ENCODE measurements around the gene NLGN2. TPM values are rescaled to one million over a fixed set of nuclear protein-coding genes. Genes with fewer than 3 reads are reported as not detected.

NLGN2 gene
- total RNA-seq, 1 experiment from 2014 or later, result 70.2 TPM

GRCh38 chr17:7468804-7469389 lies 61.3 kb downstream of the NLGN2 start:
- H3K27ac Mint-ChIP-seq, result no peak overlapping the region; a peak in 1 of 7 replicates
- Histone ChIP-seq H2BK20ac (ENCODE audit: low read depth, low read length, poor library complexity, severe bottlenecking) (no peak overlapping the region), H3K9me3 (ENCODE audit: control insufficient read depth, low read depth, low read length) (no peaks in the 10 kb centered on the region), H3K23me2 (ENCODE audit: insufficient read length, low read depth, low read length, poor library complexity, severe bottlenecking) (no peaks in the 10 kb centered on the region), H2AK5ac (ENCODE audit: insufficient read length, low read length) (no peak overlapping the region), H3K79me2 (ENCODE audit: insufficient read depth, low read length) (no peaks in the 10 kb centered on the region), H3K56ac (ENCODE audit: insufficient read length, low read depth, low read length) (no peak overlapping the region), H3T11ph (ENCODE audit: low read length) (no peak overlapping the region), H2BK120ac (ENCODE audit: low read depth, low read length, poor library complexity, severe bottlenecking) (no peak overlapping the region), H2BK12ac (ENCODE audit: insufficient read length, low read depth, low read length) (no peak overlapping the region), H3K4me2 (ENCODE audit: insufficient read depth, insufficient read length, low read length) (no peak overlapping the region), H2AFZ (ENCODE audit: low read length) (no peak overlapping the region), H3K9ac (ENCODE audit: extremely low read depth, insufficient read length, low read length) (no peak overlapping the region), H4K5ac (ENCODE audit: insufficient read length, low read depth, low read length) (no peak overlapping the region), H3K27me3 (ENCODE audit: insufficient read depth, low read length) (no peaks in the 10 kb centered on the region), H3K27ac (ENCODE audit: insufficient read length, low read depth, low read length) (no peak overlapping the region), H3K79me1 (ENCODE audit: insufficient read depth, low read depth, low read length, poor library complexity, severe bottlenecking) (no peaks in the 10 kb centered on the region), H3K4ac (ENCODE audit: low read depth, low read length) (no peak overlapping the region), H3K18ac (ENCODE audit: insufficient read length, low read depth, low read length) (no peak overlapping the region), H4K91ac (ENCODE audit: insufficient read length, low read depth, low read length) (no peak overlapping the region), H3K14ac (ENCODE audit: insufficient read depth, low read length) (no peak overlapping the region), H3K4me1 (ENCODE audit: insufficient read depth, low read length) (no peaks in the 10 kb centered on the region; the same call in 1 of the 2 replicates), H2BK15ac (ENCODE audit: low read depth, low read length) (no peak overlapping the region), H2BK5ac (ENCODE audit: insufficient read length, low read length) (no peak overlapping the region), H4K8ac (replicated peaks; ENCODE audit: insufficient read length, low read depth, low read length) (no peak overlapping the region), H4K20me1 (ENCODE audit: control insufficient read depth, insufficient read depth, insufficient read length) (no peaks in the 10 kb centered on the region), H3K23ac (ENCODE audit: insufficient read length, low read depth, low read length) (no peak overlapping the region)
- TF ChIP-seq CTCF (conservative IDR thresholded peaks at IDR 0.05), result no peak
- H3K9me3 Mint-ChIP-seq, result no peaks in the 10 kb centered on the region
- H3K4me1 Mint-ChIP-seq, result no peaks in the 10 kb centered on the region; a peak in 1 of 4 replicates
- WGBS (ENCODE audit: extremely low coverage, insufficient read length, low lambda C conversion rate), result no CpG with 5 or more reads among the region's 12 CpGs
- H3K4me3 Mint-ChIP-seq, result no peak overlapping the region
- no peaks in the 10 kb centered on the region for H3K27me3 Mint-ChIP-seq (ENCODE audit: low read depth)
- H3K36me3 Mint-ChIP-seq (ENCODE audit: insufficient read depth in 1 of 3, low read depth in 3 of 3), result peaks cover 2 to 13% (median 9%) of the 10 kb centered on the region in 3 experiments; a peak in 4 of 7 replicates
- DNase-seq, result no peak

Other genes with a start within 250 kb of the NLGN2 start
- 5.2 and 5.9 TPM in 2 replicates for gene ASGR1, start 228.5 kb upstream of the NLGN2 start, total RNA-seq (2021)
- 38.2 and 38.3 TPM in 2 replicates for gene DLG4, start 188.0 kb upstream of the NLGN2 start, total RNA-seq (2021)
- gene ACADVL, start 187.9 kb upstream of the NLGN2 start, total RNA-seq (2021), result 272 and 283 TPM in 2 replicates
- gene DVL2, start 173.3 kb upstream of the NLGN2 start, total RNA-seq (2021), result 82.9 and 84.1 TPM in 2 replicates
- gene PHF23, start 168.4 kb upstream of the NLGN2 start, total RNA-seq (2021), result 105 and 110 TPM in 2 replicates
- gene GABARAP, start 165.4 kb upstream of the NLGN2 start, total RNA-seq (2021), result 261 and 266 TPM in 2 replicates
- 134 and 141 TPM in 2 replicates for gene CTDNEP1, start 156.1 kb upstream of the NLGN2 start, total RNA-seq (2021)
- 46.5 and 49.6 TPM in 2 replicates for gene ELP5, start 155.6 kb upstream of the NLGN2 start, total RNA-seq (2021)
- gene CLDN7, start 145.4 kb upstream of the NLGN2 start, total RNA-seq (2021), result 174 and 177 TPM in 2 replicates
- 4.4 and 4.7 TPM in 2 replicates for gene SLC2A4, start 126.1 kb upstream of the NLGN2 start, total RNA-seq (2021)
- 24.0 and 26.0 TPM in 2 replicates for gene YBX2, start 113.2 kb upstream of the NLGN2 start, total RNA-seq (2021)
- 978 and 1,015 TPM in 2 replicates for gene EIF5A, start 100.2 kb upstream of the NLGN2 start, total RNA-seq (2021)
- gene GPS2, start 92.5 kb upstream of the NLGN2 start, total RNA-seq (2021), result 62.6 and 62.7 TPM in 2 replicates
- gene NEURL4, start 78.5 kb upstream of the NLGN2 start, total RNA-seq (2021), result 54.8 and 55.4 TPM in 2 replicates
- gene ACAP1, start 71.3 kb upstream of the NLGN2 start, total RNA-seq (2021), result 15.5 and 18.2 TPM in 2 replicates
- 5.3 and 5.6 TPM in 2 replicates for gene KCTD11, start 55.7 kb upstream of the NLGN2 start, total RNA-seq (2021)
- not detected in 2 replicates for gene TMEM95, start 52.7 kb upstream of the NLGN2 start, total RNA-seq (2021)
- 10.1 and 11.2 TPM in 2 replicates for gene TNK1, start 26.8 kb upstream of the NLGN2 start, total RNA-seq (2021)
- 31.5 and 32.1 TPM in 2 replicates for gene PLSCR3, start 13.3 kb upstream of the NLGN2 start, total RNA-seq (2021)
- gene TMEM256, start 3.7 kb upstream of the NLGN2 start, total RNA-seq (2021), result 151 and 153 TPM in 2 replicates
- 0.33 and 0.46 TPM in 2 replicates for gene SPEM1, start 12.5 kb downstream of the NLGN2 start, total RNA-seq (2021)
- not detected in 2 replicates for gene SPEM2, start 17.8 kb downstream of the NLGN2 start, total RNA-seq (2021)
- gene SPEM3, start 21.0 kb downstream of the NLGN2 start, total RNA-seq (2021), result not detected in 2 replicates
- 8.3 and 8.6 TPM in 2 replicates for gene TMEM102, start 27.6 kb downstream of the NLGN2 start, total RNA-seq (2021)
- 14.1 and 15.2 TPM in 2 replicates for gene FGF11, start 31.7 kb downstream of the NLGN2 start, total RNA-seq (2021)
- 12.7 and 13.2 TPM in 2 replicates for gene CHRNB1, start 37.2 kb downstream of the NLGN2 start, total RNA-seq (2021)
- 14.4 and 14.9 TPM in 2 replicates for gene ZBTB4, start 71.8 kb downstream of the NLGN2 start, total RNA-seq (2021)
- gene SLC35G6, start 73.6 kb downstream of the NLGN2 start, total RNA-seq (2021), result not detected in 2 replicates
- gene POLR2A, start 76.5 kb downstream of the NLGN2 start, total RNA-seq (2021), result 153 and 154 TPM in 2 replicates
- 5.8 and 7.1 TPM in 2 replicates for gene TNFSF12, start 141.2 kb downstream of the NLGN2 start, total RNA-seq (2021)
- 0.94 and 1.4 TPM in 2 replicates for gene TNFSF13, start 150.9 kb downstream of the NLGN2 start, total RNA-seq (2021)
- gene SENP3, start 154.1 kb downstream of the NLGN2 start, total RNA-seq (2021), result 80.6 and 83.1 TPM in 2 replicates
- 0.37 and 0.42 TPM in 2 replicates for gene CD68, start 171.8 kb downstream of the NLGN2 start, total RNA-seq (2021)
- 73.1 and 76.1 TPM in 2 replicates for gene MPDU1, start 176.0 kb downstream of the NLGN2 start, total RNA-seq (2021)
- gene SOX15, start 182.2 kb downstream of the NLGN2 start, total RNA-seq (2021), result 7.7 TPM in 2 replicates
- 36.1 and 36.4 TPM in 2 replicates for gene FXR2, start 207.1 kb downstream of the NLGN2 start, total RNA-seq (2021)
- 72.1 and 77.6 TPM in 2 replicates for gene SAT2, start 220.0 kb downstream of the NLGN2 start, total RNA-seq (2021)
- gene SHBG, start 222.3 kb downstream of the NLGN2 start, total RNA-seq (2021), result 1.5 and 1.6 TPM in 2 replicates
- 15.4 and 16.2 TPM in 2 replicates for gene ATP1B2, start 243.1 kb downstream of the NLGN2 start, total RNA-seq (2021)